ENCODE results near the gene MPC1. TPM values are rescaled to one million over a fixed set of nuclear protein-coding genes. Genes with fewer than 3 reads are reported as not detected.

Gene MPC1
- 15.1 and 22.0 TPM in 2 replicates for total RNA-seq

DNA sequence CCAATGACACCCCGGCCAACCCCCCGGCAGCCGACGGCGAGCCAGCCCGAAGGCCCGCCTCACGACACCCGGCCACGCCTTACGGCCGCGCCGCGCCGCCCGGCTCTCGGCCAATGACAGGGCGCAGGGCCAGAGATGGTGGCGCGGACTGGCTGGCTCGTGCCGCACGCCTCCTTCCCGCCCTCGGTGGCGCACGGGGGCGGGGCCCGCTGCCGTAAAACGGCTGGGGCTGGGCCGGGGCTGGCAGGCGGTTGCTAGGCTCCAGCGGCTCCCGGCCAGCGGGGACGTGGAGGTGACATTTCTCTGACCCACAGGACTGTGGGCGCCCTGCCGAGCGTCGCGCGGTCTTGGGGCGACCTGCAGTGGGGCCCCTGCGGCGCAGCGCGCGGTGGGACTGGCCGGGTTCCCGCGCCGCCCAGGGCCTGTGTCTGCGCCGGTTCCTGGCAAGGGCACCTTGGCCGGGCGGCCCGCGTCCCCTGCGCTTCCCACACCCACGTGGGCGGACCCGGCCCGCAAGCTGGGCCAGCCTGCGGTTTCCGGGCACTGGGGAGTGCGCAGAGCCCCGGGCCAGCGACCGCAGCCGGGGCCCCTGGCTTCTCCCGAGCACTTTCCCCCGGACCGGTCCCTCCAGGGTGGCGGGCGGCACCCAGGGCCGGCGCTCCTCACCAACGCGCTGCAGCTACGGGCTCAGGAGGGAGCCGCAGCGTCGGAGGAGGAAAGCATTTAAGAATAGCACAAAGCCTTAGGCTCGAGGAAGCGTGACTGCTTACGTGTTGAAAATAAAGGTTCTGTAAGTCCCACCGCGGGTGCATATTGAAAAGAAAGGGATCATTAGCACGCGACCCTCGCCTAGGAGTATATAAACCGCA is at the start of gene MPC1:
Gene MPC1, minus strand, starts transcription at position 8 of the 869 bp plus-strand sequence. CDS start 64 bp downstream, outside the sequence.
- H3K4me3 ChIP-seq (ENCODE audit: low read depth, low read length) = peak within 1 kb of the TSS; percentile 80
- TF ChIP-seq, protein P1, sequence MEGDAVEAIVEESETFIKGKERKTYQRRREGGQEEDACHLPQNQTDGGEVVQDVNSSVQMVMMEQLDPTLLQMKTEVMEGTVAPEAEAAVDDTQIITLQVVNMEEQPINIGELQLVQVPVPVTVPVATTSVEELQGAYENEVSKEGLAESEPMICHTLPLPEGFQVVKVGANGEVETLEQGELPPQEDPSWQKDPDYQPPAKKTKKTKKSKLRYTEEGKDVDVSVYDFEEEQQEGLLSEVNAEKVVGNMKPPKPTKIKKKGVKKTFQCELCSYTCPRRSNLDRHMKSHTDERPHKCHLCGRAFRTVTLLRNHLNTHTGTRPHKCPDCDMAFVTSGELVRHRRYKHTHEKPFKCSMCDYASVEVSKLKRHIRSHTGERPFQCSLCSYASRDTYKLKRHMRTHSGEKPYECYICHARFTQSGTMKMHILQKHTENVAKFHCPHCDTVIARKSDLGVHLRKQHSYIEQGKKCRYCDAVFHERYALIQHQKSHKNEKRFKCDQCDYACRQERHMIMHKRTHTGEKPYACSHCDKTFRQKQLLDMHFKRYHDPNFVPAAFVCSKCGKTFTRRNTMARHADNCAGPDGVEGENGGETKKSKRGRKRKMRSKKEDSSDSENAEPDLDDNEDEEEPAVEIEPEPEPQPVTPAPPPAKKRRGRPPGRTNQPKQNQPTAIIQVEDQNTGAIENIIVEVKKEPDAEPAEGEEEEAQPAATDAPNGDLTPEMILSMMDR (IDR thresholded peaks at IDR 0.05; ENCODE audit: insufficient read depth, low read depth, low read length) = no peak
- peak; percentile 95 for DNase-seq (ENCODE audit: low read depth)

DNA sequence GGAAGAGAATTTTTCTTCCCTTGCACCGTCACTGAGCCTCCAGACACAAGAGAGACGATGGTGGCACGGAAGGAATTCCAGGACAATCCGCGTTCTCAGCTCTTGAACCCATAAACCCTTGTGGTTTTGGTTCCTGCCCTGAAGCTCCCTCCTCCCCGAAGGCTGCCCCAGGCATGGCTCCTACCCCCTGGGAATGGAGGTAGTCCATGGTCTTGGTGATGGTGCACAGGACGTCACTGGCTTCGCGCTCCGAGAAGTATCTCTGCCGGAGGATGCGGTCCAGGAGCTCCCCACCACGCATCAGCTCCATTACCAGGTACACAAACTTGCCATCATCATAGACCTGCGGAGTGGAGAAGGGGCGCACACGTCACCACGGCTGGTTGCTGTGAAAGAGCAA is 47.5 kb upstream of the MPC1 start:
- no peak overlapping the region for H3K4me3 ChIP-seq (ENCODE audit: low read depth, low read length)
- TF ChIP-seq, protein P1 (IDR thresholded peaks at IDR 0.05; ENCODE audit: insufficient read depth, low read depth, low read length) = no peak
- no peak for DNase-seq (ENCODE audit: low read depth)

DNA sequence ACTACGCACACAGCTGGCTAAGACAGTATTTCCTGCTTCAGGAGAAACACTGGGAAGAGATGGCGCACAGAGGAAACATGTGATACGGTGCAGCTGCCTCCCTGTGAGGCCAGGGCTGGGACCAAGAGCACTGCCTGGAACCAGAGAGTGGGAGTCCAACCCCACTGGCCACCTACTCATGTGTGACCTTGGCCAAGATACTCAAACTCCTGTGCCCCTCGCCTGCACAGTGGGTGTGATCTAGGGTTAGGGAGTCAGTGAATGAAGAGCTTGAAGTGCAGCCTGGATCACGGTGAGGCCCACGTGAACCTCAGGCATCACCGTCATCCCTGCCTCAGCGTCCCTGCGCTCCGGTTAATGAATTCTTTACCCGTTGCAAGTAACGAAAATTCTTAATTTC is 41.7 kb upstream of the MPC1 start:
- TF ChIP-seq, protein P1 (IDR thresholded peaks at IDR 0.05; ENCODE audit: insufficient read depth, low read depth, low read length) = no peak
- H3K4me3 ChIP-seq (ENCODE audit: low read depth, low read length) = no peak overlapping the region
- no peak for DNase-seq (ENCODE audit: low read depth)

DNA sequence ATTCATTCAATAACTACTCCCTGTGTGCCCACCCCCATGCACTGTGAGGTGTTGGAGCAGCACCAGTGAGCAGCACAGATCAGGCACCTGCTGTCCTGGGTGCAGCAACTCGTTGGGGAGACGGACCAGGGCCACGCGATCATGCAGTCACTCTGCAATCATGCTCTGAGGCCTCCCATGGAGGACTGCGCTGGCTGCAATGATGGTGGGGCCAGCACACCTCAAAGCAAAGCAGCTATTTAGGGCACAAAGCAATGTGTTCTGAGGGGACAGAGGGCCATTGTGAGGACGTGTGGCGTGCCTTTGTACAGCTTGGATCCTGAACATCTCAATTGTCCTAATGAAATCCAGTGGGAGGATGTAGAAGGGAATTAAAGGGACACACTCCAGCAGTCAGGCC is 41.0 kb upstream of the MPC1 start:
- no peak for DNase-seq (ENCODE audit: low read depth)
- TF ChIP-seq, protein P1 (IDR thresholded peaks at IDR 0.05; ENCODE audit: insufficient read depth, low read depth, low read length) = no peak
- no peak overlapping the region for H3K4me3 ChIP-seq (ENCODE audit: low read depth, low read length)

DNA sequence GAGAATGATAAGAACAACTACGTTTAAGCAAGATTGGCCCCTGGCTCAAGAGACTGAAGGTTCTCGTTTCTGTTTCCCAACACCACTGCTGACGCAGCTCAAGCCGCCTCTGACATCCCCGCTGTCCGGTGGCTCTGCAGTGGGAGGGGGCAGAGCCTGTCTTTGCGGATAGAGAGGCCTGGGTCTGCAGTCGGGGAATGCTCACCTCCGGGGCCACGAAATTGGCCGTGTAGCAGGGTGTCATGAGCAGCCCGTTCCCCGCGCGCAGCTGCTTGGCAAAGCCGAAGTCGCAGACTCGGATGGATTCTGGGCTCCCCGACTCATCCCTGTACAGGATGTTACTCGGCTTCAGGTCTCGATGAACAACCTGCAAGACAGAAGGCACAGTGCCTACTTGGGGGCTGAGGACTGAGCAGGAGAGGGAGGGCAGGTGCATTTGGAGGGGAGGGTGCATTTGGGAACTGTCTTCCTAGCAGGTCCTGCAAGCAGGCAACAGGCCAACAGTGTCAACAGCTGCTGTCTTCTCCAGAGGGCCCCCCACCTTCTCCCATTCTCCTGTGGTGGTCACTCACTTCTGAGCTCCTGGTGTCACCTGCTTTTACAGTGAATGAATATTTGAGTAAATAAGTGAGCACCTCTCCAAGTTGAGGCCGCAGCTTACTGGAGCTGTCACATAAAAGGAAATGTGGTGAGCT is 40.5 kb upstream of the MPC1 start:
- no peak for DNase-seq (ENCODE audit: low read depth)

GRCh38 chr6:166422201-166422940 is 39.6 kb upstream of the MPC1 start:
- no peak for DNase-seq (ENCODE audit: low read depth)
- no peak overlapping the region for H3K4me3 ChIP-seq (ENCODE audit: low read depth, low read length)
- TF ChIP-seq, protein P1 (IDR thresholded peaks at IDR 0.05; ENCODE audit: insufficient read depth, low read depth, low read length) = no peak

More for the DNA sequence above, 40.5 kb upstream of the MPC1 start:
- no peak overlapping the region for H3K4me3 ChIP-seq (ENCODE audit: low read depth, low read length)
- TF ChIP-seq, protein P1 (IDR thresholded peaks at IDR 0.05; ENCODE audit: insufficient read depth, low read depth, low read length) = no peak

Measured in fibroblast of villous mesenchyme (primary cell).